T follicular helper cell (primary cell): ENCODE results near the gene STON2.
"Not testable (repeated sequence)": the region's sequence is repeated elsewhere in the genome, so short reads cannot be mapped to it uniquely, and the experiment has no call there.

Source experiments
- DNase-seq: peaks from one replicate; pipeline ENCODE4 v3.0.0-alpha.2; 2020; ENCODE audit warnings: low read depth
- total RNA-seq, 2 experiments: gene quantifications; one replicate each; lab custom pipeline; 2026; lab: John Stamatoyannopoulos, UW

Gene STON2, protein sequence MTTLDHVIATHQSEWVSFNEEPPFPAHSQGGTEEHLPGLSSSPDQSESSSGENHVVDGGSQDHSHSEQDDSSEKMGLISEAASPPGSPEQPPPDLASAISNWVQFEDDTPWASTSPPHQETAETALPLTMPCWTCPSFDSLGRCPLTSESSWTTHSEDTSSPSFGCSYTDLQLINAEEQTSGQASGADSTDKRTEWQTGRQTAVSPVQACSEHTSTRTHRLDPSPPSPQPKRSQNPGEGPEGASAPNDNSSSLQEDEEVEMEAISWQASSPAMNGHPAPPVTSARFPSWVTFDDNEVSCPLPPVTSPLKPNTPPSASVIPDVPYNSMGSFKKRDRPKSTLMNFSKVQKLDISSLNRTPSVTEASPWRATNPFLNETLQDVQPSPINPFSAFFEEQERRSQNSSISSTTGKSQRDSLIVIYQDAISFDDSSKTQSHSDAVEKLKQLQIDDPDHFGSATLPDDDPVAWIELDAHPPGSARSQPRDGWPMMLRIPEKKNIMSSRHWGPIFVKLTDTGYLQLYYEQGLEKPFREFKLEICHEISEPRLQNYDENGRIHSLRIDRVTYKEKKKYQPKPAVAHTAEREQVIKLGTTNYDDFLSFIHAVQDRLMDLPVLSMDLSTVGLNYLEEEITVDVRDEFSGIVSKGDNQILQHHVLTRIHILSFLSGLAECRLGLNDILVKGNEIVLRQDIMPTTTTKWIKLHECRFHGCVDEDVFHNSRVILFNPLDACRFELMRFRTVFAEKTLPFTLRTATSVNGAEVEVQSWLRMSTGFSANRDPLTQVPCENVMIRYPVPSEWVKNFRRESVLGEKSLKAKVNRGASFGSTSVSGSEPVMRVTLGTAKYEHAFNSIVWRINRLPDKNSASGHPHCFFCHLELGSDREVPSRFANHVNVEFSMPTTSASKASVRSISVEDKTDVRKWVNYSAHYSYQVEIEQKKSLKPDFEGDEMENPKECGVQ
- 0.04 to 0.30 reads per million in 2 experiments for total RNA-seq

DNA sequence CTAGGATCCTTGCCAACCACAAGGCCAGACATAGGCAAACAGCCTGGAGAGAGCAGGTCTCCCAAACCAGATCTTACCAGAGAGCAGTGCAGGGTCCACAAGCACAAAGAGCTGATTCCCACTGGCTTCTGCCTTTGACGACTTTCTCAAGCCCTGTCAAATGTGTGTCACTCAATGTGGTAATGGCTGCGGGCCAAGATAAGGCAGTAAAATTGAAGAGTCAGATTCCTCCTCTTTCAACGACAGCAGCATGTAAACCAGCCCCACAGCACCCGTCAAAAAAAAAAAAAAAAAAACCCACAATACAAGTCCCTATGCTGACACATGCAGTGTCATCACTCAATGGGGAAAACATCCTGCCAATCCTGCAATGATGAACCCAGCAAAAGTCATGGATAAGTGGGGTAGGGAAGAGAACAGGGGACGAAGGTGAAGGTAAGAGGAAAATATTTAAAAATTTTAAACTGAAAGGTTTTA, at the start of gene STON2:
Gene STON2, minus strand, starts transcription at position 123 of the 477 bp plus-strand sequence. CDS start 1,942 bp downstream, outside the sequence.
- DNase-seq: no peak

DNA sequence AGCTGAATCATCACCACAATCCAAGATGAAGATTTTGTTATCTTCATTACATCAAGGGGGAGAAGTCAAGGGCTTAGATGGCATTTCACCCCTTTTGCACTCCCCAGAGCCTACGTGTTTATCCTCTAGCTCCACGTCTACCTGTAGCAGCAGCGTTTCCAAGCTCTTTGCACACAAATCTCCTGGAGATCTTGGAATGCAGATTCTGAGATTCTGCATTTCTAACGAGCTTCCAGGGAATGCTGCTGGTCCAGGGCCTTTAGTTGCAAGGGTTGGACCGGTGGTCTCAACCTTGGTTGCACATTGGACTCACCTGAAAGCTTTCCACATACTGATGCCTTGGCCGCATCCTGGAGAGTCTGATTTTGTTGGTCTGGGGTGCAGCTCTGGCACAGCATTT, 49.5 kb upstream of the STON2 start:
- DNase-seq: no peak

DNA sequence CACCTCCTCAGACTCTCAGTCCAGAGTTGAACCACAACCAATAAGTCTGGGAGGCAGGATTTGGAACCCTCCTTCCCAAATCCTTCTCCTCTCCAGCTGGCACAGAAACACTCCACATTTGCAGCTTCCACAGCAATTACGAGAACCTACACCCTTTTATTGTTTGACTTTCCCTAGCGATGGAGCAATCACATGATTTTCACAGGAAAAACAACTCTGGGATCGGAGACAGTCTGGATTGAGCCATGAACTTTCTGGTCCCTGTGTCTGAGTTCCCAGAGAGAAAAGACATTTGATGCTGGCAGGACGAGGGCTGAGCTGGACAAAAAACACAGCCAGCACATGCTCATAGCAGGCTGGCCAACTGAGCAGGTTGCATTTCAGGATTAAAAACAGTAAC, 49.0 kb upstream of the STON2 start:
- DNase-seq: no peak

DNA sequence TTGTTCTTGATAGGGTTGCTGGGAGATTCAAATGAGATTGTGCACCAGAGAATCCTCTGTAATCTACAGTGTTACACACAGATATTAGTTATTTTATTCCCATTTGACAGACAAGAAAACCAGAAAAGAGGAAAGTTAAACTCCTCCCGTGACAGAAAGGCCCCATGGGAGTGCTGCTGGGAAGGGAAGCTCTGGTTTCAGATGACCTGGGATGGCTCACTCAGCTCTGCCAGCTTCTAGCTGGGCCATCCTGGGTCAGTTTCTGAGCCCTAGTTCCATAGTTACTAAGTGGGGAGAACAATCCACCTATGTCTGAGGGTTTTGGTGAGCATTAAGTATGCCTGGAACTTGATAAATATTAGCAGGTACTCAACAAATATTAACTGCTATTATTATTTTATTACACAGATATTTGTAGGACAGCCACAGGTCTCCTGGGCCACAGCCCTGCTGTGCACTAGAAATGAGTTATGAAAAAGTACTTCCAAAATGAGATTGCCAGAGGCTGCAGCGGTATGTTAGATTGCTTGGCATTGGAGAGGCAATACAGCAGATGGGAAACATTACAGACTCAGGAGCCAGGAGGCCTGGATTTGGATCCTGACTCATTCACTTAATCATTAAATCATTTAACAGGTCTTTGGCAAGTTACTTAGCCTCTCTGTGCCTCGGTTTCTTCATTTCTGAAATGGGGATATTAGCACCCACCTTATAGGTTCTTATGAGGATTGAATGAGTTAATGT, 47.1 kb upstream of the STON2 start:
- DNase-seq: no peak

DNA sequence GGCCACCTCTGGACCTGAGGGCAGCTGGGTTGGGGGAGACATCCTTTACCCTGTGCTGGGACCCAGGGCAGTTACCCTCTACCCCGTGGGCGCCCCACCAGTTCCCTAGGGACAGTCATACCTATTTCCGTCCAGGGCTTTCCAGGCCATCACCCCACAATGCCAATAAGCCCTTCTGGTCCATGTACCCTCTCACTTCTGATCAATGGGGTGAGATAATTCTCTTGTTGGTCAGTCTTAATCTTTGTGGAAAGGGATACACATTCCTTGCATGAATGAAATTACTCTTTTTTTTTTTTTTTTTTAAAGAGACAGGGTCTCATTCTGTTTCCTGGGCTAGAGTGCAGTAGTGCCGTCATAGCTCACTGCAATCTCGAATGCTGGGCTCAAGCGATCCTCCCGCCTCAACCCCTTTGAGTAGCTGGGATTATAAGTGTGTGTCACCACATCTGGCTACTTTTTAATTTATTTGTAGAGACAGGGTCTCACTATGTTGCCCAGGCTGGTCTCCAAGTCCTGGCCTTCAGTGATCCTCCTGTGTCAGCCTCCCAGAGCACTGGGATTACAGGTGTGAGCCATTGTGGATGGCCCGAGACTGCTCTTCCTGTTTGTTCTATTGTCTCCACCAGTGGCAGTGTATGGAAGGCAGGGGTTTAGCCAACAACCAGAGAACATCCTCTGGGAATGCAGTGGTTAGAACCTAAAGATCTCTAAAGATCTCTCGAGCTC, 46.3 kb upstream of the STON2 start:
- DNase-seq: no peak

DNA sequence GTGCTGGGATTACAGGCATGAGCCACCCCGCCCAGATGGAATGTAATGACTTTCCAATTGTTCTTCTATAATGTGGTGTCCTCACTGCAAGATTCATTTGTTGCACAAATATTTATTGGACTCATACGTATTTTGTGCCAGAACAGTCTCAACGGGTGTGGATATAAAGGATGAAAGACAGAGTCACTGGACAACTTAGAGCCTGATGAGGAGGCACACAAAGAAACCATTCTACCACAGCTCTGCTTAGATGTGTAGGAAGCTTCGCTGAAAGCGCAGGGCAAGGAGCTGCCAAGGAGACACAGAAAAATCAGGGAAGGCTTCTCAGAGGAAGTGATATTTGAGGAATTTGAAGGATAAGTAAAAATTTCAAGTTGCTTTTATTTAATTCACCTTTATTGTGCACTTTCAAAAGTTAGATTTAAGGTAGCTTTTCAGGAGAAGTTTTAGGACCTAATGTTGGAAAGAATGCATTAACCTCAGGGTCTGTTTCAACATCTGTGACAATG, 41.6 kb upstream of the STON2 start:
- DNase-seq: no peak

DNA sequence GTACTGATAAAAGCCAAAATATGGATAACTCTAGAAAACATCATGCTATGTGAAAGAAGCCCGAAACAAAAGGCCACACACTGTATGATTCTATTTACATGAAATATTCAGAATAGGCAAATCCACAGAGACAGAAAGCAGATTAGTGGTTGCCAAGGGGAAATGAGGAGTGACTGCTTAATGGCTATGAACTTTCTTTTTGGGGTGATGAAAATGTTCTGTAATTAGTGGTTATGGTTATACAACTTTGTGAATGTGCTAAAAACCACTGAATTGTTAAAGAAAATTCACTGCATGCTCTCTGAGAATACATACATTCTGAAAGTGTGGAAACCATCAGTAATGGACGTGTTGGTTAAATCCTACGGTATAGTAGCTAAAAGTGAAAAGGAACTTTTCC, 39.9 kb upstream of the STON2 start:
- no peak for DNase-seq

DNA sequence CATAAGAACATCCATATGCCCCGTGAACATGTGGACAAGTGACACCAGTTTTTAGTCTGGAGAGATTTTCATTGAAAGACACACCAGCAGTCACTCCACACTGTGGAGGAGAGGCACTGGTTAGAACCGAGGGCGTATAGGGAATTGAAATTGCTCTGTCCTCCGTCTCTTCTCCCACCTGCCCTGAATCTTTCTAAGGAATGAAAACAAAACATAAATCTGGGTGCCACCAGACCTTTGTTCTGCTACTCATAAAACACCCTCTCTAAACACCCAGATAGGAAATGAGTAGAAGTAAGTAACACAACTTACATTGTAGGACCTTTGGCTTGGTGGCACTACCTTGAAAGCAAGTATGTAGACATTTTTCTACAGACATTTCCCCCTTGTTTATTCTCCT, 37.1 kb upstream of the STON2 start:
- DNase-seq: no peak

DNA sequence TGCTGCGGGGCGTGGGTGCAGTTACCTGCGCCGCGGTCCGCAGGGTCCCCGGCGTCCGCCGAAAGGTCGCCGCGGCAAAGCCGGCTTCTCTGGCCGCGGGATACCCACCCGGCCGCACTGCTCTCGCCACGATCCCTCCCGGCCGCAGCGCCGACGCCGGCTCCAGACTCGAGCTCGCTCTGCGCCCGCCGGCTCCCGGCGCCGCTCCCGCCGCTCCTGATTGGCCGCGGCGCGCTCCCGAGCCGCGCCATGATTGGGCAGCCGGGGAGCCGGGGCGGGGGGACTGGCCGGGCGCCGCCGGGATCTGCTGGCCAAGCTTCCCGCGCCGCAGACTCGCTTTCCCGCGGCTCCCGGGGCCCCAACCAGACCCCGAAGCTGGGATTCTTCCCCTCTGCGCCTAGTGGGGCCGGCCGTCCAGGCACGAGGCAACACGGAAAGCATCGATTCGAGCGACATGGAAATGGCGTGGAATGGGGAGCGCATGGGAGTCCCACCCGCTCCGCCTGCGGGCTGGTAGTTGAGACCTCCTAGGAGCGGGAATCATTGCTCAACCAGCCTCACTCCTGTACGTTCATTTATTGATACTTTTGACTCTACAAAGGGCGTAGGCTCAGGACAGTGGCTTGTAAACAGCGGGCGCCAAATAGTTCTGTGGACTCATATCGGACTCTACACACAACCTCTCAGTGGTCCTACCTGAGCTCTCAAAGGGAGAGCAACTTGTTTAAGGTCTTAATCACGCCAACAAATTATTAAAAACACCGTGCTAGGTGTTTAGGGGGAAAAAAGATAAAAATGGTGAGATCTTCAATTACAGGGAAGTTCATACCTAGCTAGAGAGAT, 36.4 kb upstream of the STON2 start:
- DNase-seq: peak; percentile 14

DNA sequence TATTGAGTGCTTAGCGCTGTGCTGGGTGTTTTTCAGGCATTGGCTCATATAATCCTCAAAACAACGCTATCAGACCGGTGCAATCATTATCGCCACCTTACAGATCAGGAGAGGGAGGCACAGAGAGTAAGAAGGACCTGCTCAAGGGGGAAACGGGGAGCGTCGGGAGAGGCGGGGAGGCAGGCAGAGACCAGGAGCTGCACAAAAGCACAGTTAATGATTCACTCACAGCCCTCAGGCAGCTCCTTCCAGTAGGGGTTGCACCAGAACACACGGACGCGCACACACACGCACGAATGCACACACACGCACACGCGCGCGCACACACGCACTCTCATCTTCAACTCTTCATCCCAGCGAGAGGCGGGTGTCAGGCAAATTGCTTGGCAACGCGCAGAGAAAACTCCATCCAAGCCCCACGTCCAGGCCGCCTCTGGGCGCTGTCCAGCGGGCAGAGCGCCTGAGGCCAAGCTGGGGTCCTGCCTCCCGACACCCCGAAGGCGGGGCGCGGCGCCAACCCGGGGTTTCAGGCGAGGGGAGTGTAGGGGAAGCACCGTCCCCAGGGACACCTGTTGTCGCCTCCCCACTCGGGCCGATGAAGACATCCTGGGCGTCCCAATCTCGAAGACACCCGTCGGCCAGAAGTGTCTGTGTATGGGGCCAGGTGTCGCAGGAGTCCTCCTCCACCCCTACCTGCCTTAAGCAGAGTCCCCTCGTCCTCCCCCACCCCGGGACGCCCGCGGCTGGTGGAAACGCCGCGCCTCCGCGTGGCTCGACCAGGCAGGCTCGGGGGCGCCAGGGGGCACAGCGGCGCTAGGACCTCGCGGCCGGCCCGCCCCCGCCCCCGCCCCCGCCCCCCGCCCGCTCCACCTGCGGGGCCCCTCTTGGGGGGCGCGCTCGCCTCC, 35.5 kb upstream of the STON2 start:
- no peak for DNase-seq

DNA sequence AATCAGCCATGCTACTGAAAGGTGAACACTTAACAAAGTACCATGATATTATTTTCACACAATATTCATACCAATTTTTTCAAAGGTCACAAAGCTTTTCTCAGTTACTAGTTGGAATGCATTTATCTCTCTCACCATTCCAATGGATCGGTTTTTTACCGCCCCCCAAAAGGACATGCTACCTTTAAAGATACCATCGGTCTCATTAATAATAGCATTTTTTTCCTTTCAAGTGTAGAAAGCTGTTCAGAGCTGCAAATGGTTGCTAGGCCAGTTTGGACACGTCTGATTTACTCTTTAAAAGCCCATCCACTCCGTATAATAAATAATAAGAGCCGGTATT, 34.9 kb upstream of the STON2 start:
- no peak for DNase-seq

DNA sequence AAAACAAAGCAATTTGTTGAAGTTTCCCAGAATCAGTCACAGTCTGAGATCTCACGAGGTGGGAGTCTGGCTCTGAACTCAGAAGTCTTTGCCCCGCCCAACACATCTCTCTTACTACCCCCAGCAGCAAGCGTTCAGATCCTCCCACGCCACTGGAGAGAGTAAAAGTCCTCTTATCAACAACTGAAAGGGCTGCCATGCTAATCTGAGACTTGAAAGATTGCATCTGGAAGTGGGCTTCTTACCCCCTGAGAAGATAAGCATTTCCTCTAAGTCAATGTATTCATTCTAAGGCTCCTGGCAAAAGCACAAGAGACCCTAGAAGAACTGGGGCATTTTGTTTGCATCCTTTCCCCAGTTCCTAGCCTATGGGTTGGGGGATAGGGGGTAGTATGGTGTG, 34.1 kb upstream of the STON2 start:
- no peak for DNase-seq

DNA sequence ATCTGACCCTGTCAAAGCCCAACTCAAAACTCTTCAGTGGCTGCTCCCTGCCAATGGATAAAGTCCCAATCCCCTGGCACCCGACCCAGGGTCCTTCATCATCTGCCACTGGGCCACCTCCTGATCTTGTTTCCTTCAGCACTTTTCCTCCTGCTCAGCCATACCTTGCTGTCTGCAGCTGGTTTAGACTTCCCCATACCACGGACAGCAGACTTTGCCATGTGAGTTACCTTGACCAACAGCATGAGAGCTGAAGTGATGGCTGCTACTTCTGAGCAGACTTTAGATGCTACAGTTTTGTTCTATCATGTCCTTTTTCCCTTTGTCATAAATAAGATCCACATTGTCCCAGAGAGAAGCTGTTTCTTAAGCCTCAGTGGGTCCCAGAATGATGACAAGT, 33.3 kb upstream of the STON2 start:
- no peak for DNase-seq

DNA sequence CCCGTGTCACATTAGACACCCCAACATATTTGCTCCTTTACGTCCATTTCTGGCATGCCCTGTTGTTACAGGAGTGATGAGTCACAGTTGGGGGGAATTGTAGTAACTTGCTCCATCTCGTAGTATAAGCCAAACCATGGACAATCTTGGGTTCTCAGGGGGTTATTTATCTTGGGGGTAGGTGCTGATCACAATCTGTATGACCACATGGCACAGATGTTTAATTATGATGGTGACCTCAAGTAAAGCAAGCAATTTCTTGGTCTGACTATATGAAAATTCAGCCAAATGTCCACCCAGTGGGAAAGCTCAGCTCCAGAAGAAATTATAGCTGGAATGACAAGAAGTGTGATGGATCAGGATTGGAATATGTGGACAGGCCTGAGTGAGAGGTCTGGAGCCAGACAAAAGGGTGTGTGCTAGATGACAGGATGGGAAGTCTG, 32.1 kb upstream of the STON2 start:
- no peak for DNase-seq

DNA sequence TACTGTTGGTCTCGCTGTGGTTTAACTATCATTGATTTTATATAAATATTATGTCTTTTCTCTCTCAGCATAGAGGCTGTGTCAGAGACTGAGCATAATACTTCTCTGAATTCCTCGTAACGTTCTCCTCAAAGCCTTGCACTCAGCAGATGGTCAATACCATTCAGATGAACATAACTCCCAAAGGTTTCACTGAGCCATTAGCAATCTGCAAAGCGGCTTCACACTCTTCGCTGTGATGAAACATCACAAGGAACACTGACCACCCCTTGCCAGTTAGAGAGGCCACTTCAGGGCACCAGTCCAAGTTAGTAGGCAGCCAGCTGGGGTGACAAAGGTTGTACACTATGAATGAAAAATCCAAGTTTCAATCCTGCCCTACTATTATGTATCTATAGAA, 30.1 kb upstream of the STON2 start:
- DNase-seq: no peak

DNA sequence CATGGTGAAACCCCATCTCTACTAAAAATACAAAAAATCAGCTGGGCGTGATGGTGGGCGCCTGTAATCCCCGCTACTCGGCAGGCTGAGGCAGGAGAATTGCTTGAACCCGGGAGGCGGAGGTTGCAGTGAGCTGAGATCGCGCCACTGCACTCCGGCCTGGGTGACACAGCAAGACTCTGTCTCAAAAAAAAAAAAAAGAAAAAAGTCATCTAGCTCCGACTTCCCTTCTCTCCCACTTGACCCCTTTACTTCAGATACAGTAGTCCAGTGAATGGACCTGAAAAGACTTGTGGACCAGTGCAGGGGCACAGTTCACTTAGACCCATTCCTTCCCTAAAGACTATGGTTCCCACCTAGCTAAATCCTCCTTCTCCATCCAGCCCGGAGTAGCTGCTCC, 29.6 kb upstream of the STON2 start:
- not testable (repeated sequence) for DNase-seq

DNA sequence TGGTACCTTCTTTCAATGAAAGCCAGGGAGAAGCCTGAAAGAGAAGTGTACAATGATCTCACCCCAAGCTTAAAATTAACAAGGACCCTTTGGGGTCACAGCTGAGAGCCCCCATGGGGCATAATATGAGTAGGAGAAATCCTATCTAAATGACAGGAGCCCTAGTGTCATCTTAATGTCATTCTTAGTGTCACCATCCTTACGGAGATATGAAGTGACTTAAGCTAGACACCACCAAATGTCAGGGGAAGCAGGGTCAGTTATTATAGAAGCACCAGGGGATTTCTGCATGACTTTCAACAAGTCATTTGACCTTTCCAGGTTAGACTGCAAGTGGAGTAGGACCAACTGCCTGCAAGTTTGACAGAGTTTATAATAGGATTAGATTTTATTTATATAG, 28.9 kb upstream of the STON2 start:
- DNase-seq: no peak

DNA sequence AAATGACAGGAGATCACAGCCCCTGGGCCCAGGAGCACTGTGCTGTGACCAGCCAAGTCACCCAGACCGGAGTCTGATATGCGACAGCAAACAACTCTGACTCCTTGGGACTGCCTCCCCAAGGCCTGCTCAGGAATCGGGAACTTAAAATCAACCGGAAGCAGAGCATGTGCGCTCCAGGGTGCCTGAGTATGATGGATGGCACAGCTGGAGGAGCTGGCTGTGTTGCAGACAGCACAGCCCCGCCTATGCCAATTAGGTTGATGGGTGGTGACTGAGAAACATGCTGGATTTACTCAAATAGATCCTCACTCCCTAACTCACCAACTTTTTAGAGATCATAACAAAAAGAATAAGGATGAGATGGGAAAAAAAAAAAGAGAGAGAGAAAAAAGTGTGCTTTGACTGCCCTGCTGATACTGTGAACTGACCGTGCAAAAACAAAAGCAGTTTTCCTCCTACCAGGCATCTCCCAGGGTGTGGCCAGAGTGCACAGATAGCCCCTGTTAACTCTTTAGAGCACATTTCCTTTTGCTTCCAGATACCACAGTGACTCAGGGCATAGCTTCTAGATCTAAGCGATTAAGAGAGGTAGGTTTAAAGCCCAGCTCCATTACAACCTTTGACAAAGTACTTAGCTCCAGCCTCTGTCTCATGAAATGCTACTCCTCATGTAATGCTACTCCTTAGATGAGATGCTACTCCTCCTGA, 27.4 kb upstream of the STON2 start:
- no peak for DNase-seq

DNA sequence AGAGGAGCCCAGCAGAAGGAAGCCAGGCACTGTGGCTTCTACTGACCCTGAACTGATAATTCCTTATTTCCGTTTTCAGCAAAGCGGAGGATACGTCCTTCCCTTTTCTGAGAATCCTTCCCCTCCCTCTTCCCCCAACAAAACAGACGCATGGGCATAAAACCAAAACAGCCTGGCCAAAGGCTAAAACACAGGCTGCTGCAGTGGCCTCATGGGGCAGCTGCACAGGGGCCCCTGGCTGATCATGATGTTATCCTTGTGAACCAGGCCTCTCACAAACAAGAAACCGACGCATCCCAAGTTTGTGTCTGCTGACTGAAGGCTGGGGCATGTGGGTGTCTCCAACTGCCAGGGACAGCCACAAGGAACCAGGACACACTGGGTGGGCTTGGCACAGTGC, 23.4 kb upstream of the STON2 start:
- DNase-seq: no peak
